Ishikawa (cell line): ENCODE results near the gene MAST2.

Source experiments
- CEBPB ChIP-seq: IDR thresholded peaks from 2 replicates; pipeline ENCODE4 v1.6.1; 2012
- CREB1 ChIP-seq: IDR thresholded peaks from 2 replicates; pipeline ENCODE4 v1.6.1; 2012; ENCODE audit warnings: low read depth
- EGR1 ChIP-seq: IDR thresholded peaks from 2 replicates; pipeline ENCODE4 v1.6.1; 2012
- EP300 ChIP-seq: IDR thresholded peaks from 2 replicates; pipeline ENCODE4 v1.6.1; 2012; ENCODE audit warnings: borderline replicate concordance
- FOXM1 ChIP-seq: IDR thresholded peaks from 2 replicates; pipeline ENCODE4 v1.6.1; 2012; ENCODE audit warnings: low read depth, borderline replicate concordance
- MAX ChIP-seq: IDR thresholded peaks from 2 replicates; pipeline ENCODE4 v1.6.1; 2012
- NFIC ChIP-seq: IDR thresholded peaks from 2 replicates; pipeline ENCODE4 v1.6.1; 2012
- RAD21 ChIP-seq: IDR thresholded peaks from 2 replicates; pipeline ENCODE4 v1.6.1; 2012; ENCODE audit warnings: low read depth
- REST ChIP-seq: IDR thresholded peaks from 2 replicates; pipeline ENCODE4 v1.6.1; 2012; ENCODE audit warnings: low read depth, mild to moderate bottlenecking
- TAF1 ChIP-seq: IDR thresholded peaks from 2 replicates; pipeline ENCODE4 v1.6.1; 2012; ENCODE audit warnings: low read depth, mild to moderate bottlenecking
- TCF12 ChIP-seq: IDR thresholded peaks from 2 replicates; pipeline ENCODE4 v1.6.1; 2012; ENCODE audit warnings: low read depth
- USF1 ChIP-seq: IDR thresholded peaks from 2 replicates; pipeline ENCODE4 v1.6.1; 2012
- YY1 ChIP-seq: IDR thresholded peaks from 2 replicates; pipeline ENCODE4 v1.6.1; 2012; ENCODE audit warnings: low read depth
- ZBTB7A ChIP-seq: IDR thresholded peaks from 2 replicates; pipeline ENCODE4 v1.6.1; 2012; ENCODE audit warnings: low read depth

GRCh38 chr1:46067652-46068051 lies 264.2 kb downstream of the MAST2 start:
- no peak for TF ChIP-seq MAX
- no peak for TF ChIP-seq RAD21
- TF ChIP-seq TCF12: no peak
- TF ChIP-seq EP300: no peak
- no peak for TF ChIP-seq EGR1
- no peak for TF ChIP-seq CREB1
- no peak for TF ChIP-seq NFIC
- TF ChIP-seq YY1: no peak
- TF ChIP-seq ZBTB7A: no peak
- no peak for TF ChIP-seq REST
- TF ChIP-seq CEBPB: no peak
- TF ChIP-seq TAF1: no peak
- no peak for TF ChIP-seq USF1
- no peak for TF ChIP-seq FOXM1
